ENCODE measurements around the gene RNF6. TPM values are rescaled to one million over a fixed set of nuclear protein-coding genes. Genes with fewer than 3 reads are reported as not detected.

RNF6 gene
- total and polyA plus RNA-seq, 2 donors (not counting 1 experiment from before 2014, with no cell fraction given) = 20.1 to 52.4 TPM

GRCh38 chr13:26168835-26169234, 53.3 kb downstream of the RNF6 start:
- Histone ChIP-seq H3K9me3 (ENCODE audit: control extremely low read depth in 1 of 3, control insufficient read depth in 2 of 3, insufficient read depth in 1 of 3, low read length in 2 of 3) (no peaks in the 10 kb centered on the region), H3K36me3 (replicated peaks in 1 of 2; ENCODE audit: control extremely low read depth in 1 of 2, control insufficient read depth in 1 of 2, extremely low read depth in 1 of 2, insufficient read depth in 2 of 2, low read length in 1 of 2) (no peaks in the 10 kb centered on the region), H3K4me1 (ENCODE audit: control insufficient read depth in 2 of 2, insufficient read depth in 2 of 2, low read length in 2 of 2) (peaks cover 0 to 4% of the 10 kb centered on the region in 2 donors), H3K4me3 (ENCODE audit: control extremely low read depth in 1 of 5, extremely low read depth in 1 of 5, insufficient read depth in 1 of 5, low read depth in 2 of 5, low read length in 4 of 5) (no peak overlapping the region), H3K79me2 (ENCODE audit: control insufficient read depth, insufficient read depth, low read length) (no peaks in the 10 kb centered on the region), H3K4me2 (replicated peaks; ENCODE audit: low read depth, low read length, poor library complexity, severe bottlenecking) (no peak overlapping the region), H3K27ac (ENCODE audit: low read length in 2 of 2) (no peak overlapping the region), H2AFZ (ENCODE audit: insufficient read depth, low read depth, low read length, poor library complexity, severe bottlenecking) (no peak overlapping the region), H3K9ac (ENCODE audit: low read length) (no peak overlapping the region), H3K27me3 (replicated peaks in 1 of 4; ENCODE audit: control extremely low read depth in 1 of 4, control insufficient read depth in 3 of 4, insufficient read depth in 4 of 4, low read length in 3 of 4) (no peaks in the 10 kb centered on the region), H4K20me1 (ENCODE audit: control insufficient read depth, insufficient read depth, low read length, poor library complexity, severe bottlenecking) (no peaks in the 10 kb centered on the region)
- H3K27me3 Mint-ChIP-seq = no peaks in the 10 kb centered on the region
- POLR2A ChIA-PET = no interaction called here
- CTCF ChIA-PET = no interaction called here
- peaks cover 9% of the 10 kb centered on the region for H3K4me1 Mint-ChIP-seq
- no peak for TF ChIP-seq EZH2 (IDR thresholded peaks at IDR 0.05; ENCODE audit: borderline replicate concordance, insufficient read depth, low read depth, low read length, poor library complexity, severe bottlenecking)
- DNase-seq (no peak), ATAC-seq (ENCODE audit: low read depth) (no peak)
- H3K4me3 Mint-ChIP-seq = no peak overlapping the region
- H3K9me3 Mint-ChIP-seq (ENCODE audit: insufficient read depth) = no peaks in the 10 kb centered on the region
- intact Hi-C loops (cut with micrococcal nuclease) = no loop called here
- WGBS (ENCODE audit: insufficient coverage) = no CpG with 5 or more reads among the region's 3 CpGs
- no peak overlapping the region for H3K27ac Mint-ChIP-seq

GRCh38 chr13:26168237-26168814, 53.8 kb downstream of the RNF6 start:
- H4K20me1 ChIP-seq (ENCODE audit: control insufficient read depth, insufficient read depth, low read length, poor library complexity, severe bottlenecking) = no peaks in the 10 kb centered on the region
- TF ChIP-seq EZH2 (IDR thresholded peaks at IDR 0.05; ENCODE audit: borderline replicate concordance, insufficient read depth, low read depth, low read length, poor library complexity, severe bottlenecking) (no peak), CTCF (IDR thresholded peaks at IDR 0.05) (no peak)
- no peak for DNase-seq
- no peaks in the 10 kb centered on the region for H3K9me3 ChIP-seq (ENCODE audit: control extremely low read depth in 1 of 3, control insufficient read depth in 2 of 3, insufficient read depth in 1 of 3, low read length in 2 of 3)
- Mint-ChIP-seq H3K27ac (no peak overlapping the region), H3K4me1 (peaks cover 9% of the 10 kb centered on the region), H3K4me3 (no peak overlapping the region), H3K9me3 (ENCODE audit: insufficient read depth) (no peaks in the 10 kb centered on the region), H3K27me3 (no peaks in the 10 kb centered on the region)
- ChIA-PET CTCF (no interaction called here), POLR2A (no interaction called here)
- H3K9ac ChIP-seq (ENCODE audit: low read length) = no peak overlapping the region
- ATAC-seq (ENCODE audit: low read depth) = no peak
- no peak overlapping the region for H3K4me3 ChIP-seq (ENCODE audit: control extremely low read depth in 1 of 5, extremely low read depth in 1 of 5, insufficient read depth in 1 of 5, low read depth in 2 of 5, low read length in 4 of 5)
- H3K4me1 ChIP-seq (ENCODE audit: control insufficient read depth in 2 of 2, insufficient read depth in 2 of 2, low read length in 2 of 2) = peaks cover 0 to 4% of the 10 kb centered on the region in 2 donors
- H3K36me3 ChIP-seq (replicated peaks in 1 of 2; ENCODE audit: control extremely low read depth in 1 of 2, control insufficient read depth in 1 of 2, extremely low read depth in 1 of 2, insufficient read depth in 2 of 2, low read length in 1 of 2) = no peaks in the 10 kb centered on the region
- WGBS (ENCODE audit: insufficient coverage) = 91% methylated on average over 1 of the region's 6 CpGs
- no peak overlapping the region for H3K4me2 ChIP-seq (replicated peaks; ENCODE audit: low read depth, low read length, poor library complexity, severe bottlenecking)
- no peaks in the 10 kb centered on the region for H3K79me2 ChIP-seq (ENCODE audit: control insufficient read depth, insufficient read depth, low read length)
- H3K27ac ChIP-seq (ENCODE audit: low read length in 2 of 2) = no peak overlapping the region
- H2AFZ ChIP-seq (ENCODE audit: insufficient read depth, low read depth, low read length, poor library complexity, severe bottlenecking) = no peak overlapping the region
- intact Hi-C loops (cut with micrococcal nuclease) = no loop called here
- no peaks in the 10 kb centered on the region for H3K27me3 ChIP-seq (replicated peaks in 1 of 4; ENCODE audit: control extremely low read depth in 1 of 4, control insufficient read depth in 3 of 4, insufficient read depth in 4 of 4, low read length in 3 of 4)

Measured in B cell (primary cell).